Measurements from ENCODE around the gene NKX2-2. TPM values are rescaled to one million over a fixed set of nuclear protein-coding genes. Genes with fewer than 3 reads are reported as not detected.

Gene NKX2-2
- total RNA-seq, 1 experiment from 2014 or later, result not detected

- H3K9me3 Mint-ChIP-seq (ENCODE audit: unreplicated experiment), result no peaks in the 10 kb centered on the region
- H3K4me1 ChIP-seq, result no peaks in the 10 kb centered on the region
- ChIA-PET POLR2A (no interaction called here), CTCF (no interaction called here)
- no peak overlapping the region for H3K4me3 Mint-ChIP-seq (ENCODE audit: unreplicated experiment)
- no peaks in the 10 kb centered on the region for H3K36me3 Mint-ChIP-seq (ENCODE audit: insufficient read depth, unreplicated experiment)
- no peaks in the 10 kb centered on the region for H3K4me1 Mint-ChIP-seq (ENCODE audit: low read depth, unreplicated experiment)
- no peak overlapping the region for H3K27ac Mint-ChIP-seq (ENCODE audit: unreplicated experiment)
- no TSS peak for BruUV-seq (replicated peaks)
- no peaks in the 10 kb centered on the region; the same call in none of the 2 replicates for H3K27me3 ChIP-seq (replicated peaks; ENCODE audit: control insufficient read depth, insufficient read depth, low read length)
- H3K36me3 ChIP-seq (ENCODE audit: control insufficient read depth, insufficient read depth, low read length), result no peaks in the 10 kb centered on the region
- H3K4me3 ChIP-seq (ENCODE audit: low read depth, low read length), result no peak overlapping the region
- intact Hi-C loops (cut with micrococcal nuclease; ENCODE audit: unreplicated experiment), result no loop called here
- no peak for DNase-seq
- no peaks in the 10 kb centered on the region for H3K9me3 ChIP-seq
- peaks cover 22% of the 10 kb centered on the region for H3K27me3 Mint-ChIP-seq (ENCODE audit: insufficient read depth, unreplicated experiment)
- TF ChIP-seq, protein P1, sequence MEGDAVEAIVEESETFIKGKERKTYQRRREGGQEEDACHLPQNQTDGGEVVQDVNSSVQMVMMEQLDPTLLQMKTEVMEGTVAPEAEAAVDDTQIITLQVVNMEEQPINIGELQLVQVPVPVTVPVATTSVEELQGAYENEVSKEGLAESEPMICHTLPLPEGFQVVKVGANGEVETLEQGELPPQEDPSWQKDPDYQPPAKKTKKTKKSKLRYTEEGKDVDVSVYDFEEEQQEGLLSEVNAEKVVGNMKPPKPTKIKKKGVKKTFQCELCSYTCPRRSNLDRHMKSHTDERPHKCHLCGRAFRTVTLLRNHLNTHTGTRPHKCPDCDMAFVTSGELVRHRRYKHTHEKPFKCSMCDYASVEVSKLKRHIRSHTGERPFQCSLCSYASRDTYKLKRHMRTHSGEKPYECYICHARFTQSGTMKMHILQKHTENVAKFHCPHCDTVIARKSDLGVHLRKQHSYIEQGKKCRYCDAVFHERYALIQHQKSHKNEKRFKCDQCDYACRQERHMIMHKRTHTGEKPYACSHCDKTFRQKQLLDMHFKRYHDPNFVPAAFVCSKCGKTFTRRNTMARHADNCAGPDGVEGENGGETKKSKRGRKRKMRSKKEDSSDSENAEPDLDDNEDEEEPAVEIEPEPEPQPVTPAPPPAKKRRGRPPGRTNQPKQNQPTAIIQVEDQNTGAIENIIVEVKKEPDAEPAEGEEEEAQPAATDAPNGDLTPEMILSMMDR (IDR thresholded peaks at IDR 0.05; ENCODE audit: insufficient read depth in 1 of 2, low read depth in 1 of 2, low read length in 1 of 2, severe bottlenecking in 1 of 2, unreplicated experiment in 1 of 2), result no peak
Measured at GRCh38 chr20:21557241-21558020, 43.6 kb upstream of the NKX2-2 start.

- no peaks in the 10 kb centered on the region for H3K36me3 ChIP-seq (ENCODE audit: control insufficient read depth, insufficient read depth, low read length)
- no peaks in the 10 kb centered on the region; the same call in none of the 2 replicates for H3K27me3 ChIP-seq (replicated peaks; ENCODE audit: control insufficient read depth, insufficient read depth, low read length)
- Mint-ChIP-seq H3K27ac (ENCODE audit: unreplicated experiment) (no peak overlapping the region), H3K4me1 (ENCODE audit: low read depth, unreplicated experiment) (no peaks in the 10 kb centered on the region), H3K9me3 (ENCODE audit: unreplicated experiment) (no peaks in the 10 kb centered on the region), H3K4me3 (ENCODE audit: unreplicated experiment) (no peak overlapping the region), H3K36me3 (ENCODE audit: insufficient read depth, unreplicated experiment) (no peaks in the 10 kb centered on the region), H3K27me3 (ENCODE audit: insufficient read depth, unreplicated experiment) (peaks cover 22% of the 10 kb centered on the region)
- intact Hi-C loops (cut with micrococcal nuclease; ENCODE audit: unreplicated experiment), result no loop called here
- no peak overlapping the region for H3K4me3 ChIP-seq (ENCODE audit: low read depth, low read length)
- H3K9me3 ChIP-seq, result no peaks in the 10 kb centered on the region
- ChIA-PET CTCF (no interaction called here), POLR2A (no interaction called here)
- TF ChIP-seq, protein P1 (IDR thresholded peaks at IDR 0.05; ENCODE audit: insufficient read depth in 1 of 2, low read depth in 1 of 2, low read length in 1 of 2, severe bottlenecking in 1 of 2, unreplicated experiment in 1 of 2), result no peak
- no TSS peak for BruUV-seq (replicated peaks)
- H3K4me1 ChIP-seq, result no peaks in the 10 kb centered on the region
- DNase-seq, result no peak
Measured at GRCh38 chr20:21556398-21556797, 42.5 kb upstream of the NKX2-2 start.

- H3K27ac Mint-ChIP-seq (ENCODE audit: unreplicated experiment), result no peak overlapping the region
- TF ChIP-seq, protein P1 (IDR thresholded peaks at IDR 0.05; ENCODE audit: insufficient read depth in 1 of 2, low read depth in 1 of 2, low read length in 1 of 2, severe bottlenecking in 1 of 2, unreplicated experiment in 1 of 2), result no peak
- peaks cover 22% of the 10 kb centered on the region for H3K27me3 Mint-ChIP-seq (ENCODE audit: insufficient read depth, unreplicated experiment)
- ChIA-PET POLR2A (no interaction called here), CTCF (no interaction called here)
- H3K4me3 Mint-ChIP-seq (ENCODE audit: unreplicated experiment), result no peak overlapping the region
- Histone ChIP-seq H3K9me3 (no peaks in the 10 kb centered on the region), H3K4me3 (ENCODE audit: low read depth, low read length) (no peak overlapping the region), H3K4me1 (no peaks in the 10 kb centered on the region), H3K36me3 (ENCODE audit: control insufficient read depth, insufficient read depth, low read length) (no peaks in the 10 kb centered on the region), H3K27me3 (replicated peaks; ENCODE audit: control insufficient read depth, insufficient read depth, low read length) (no peaks in the 10 kb centered on the region; the same call in none of the 2 replicates)
- intact Hi-C loops (cut with micrococcal nuclease; ENCODE audit: unreplicated experiment), result no loop called here
- no peaks in the 10 kb centered on the region for H3K36me3 Mint-ChIP-seq (ENCODE audit: insufficient read depth, unreplicated experiment)
- no peak for DNase-seq
- no peaks in the 10 kb centered on the region for H3K4me1 Mint-ChIP-seq (ENCODE audit: low read depth, unreplicated experiment)
- BruUV-seq (replicated peaks), result no TSS peak
- H3K9me3 Mint-ChIP-seq (ENCODE audit: unreplicated experiment), result no peaks in the 10 kb centered on the region
Measured at GRCh38 chr20:21555470-21556120, 41.7 kb upstream of the NKX2-2 start.
